Astrocyte (in vitro differentiated cells and primary cell): Measurements from ENCODE around the gene IGLON5. TPM values are rescaled to one million over a fixed set of nuclear protein-coding genes. Genes with fewer than 3 reads are reported as not detected.

ENCODE experiments used
- DNase-seq: peaks from one replicate; pipeline ENCODE4 v3.0.0-alpha.2; 2010; ENCODE audit warnings: low read depth
- FAIRE-seq: peaks from 2 replicates; lab custom pipeline; 2011; peaks lifted over from hg19 to GRCh38; lab: Jason Lieb, UNC
- H2AFZ ChIP-seq: 2 replicates; pipeline ENCODE4 v1.6.0; 2012; ENCODE audit warnings: low read depth, low read length, inconsistent platforms
- H3K27ac ChIP-seq: 2 replicates; pipeline ENCODE4 v1.5.1; 2011; ENCODE audit warnings: low read depth, low read length, inconsistent platforms
- H3K27me3 ChIP-seq: 2 replicates; pipeline ENCODE4 v1.6.0; 2011; ENCODE audit warnings: low read length, inconsistent platforms; ENCODE audit not compliant: insufficient read depth
- H3K36me3 ChIP-seq: 2 replicates; pipeline ENCODE4 v1.5.1; 2011; ENCODE audit warnings: low read length, inconsistent platforms; ENCODE audit not compliant: insufficient read depth
- H3K4me1 ChIP-seq: 2 replicates; pipeline ENCODE4 v1.5.1; 2011; ENCODE audit warnings: low read length, inconsistent platforms; ENCODE audit not compliant: insufficient read depth
- H3K4me2 ChIP-seq: 2 replicates; pipeline ENCODE4 v1.6.0; 2012; ENCODE audit warnings: low read length, inconsistent platforms
- H3K4me3 ChIP-seq: 2 replicates; pipeline ENCODE4 v1.5.1; 2011; ENCODE audit warnings: low read depth, mild to moderate bottlenecking, low read length, inconsistent platforms; ENCODE audit not compliant: insufficient read depth
- H3K79me2 ChIP-seq: 2 replicates; pipeline ENCODE4 v1.6.0; 2012; ENCODE audit warnings: mild to moderate bottlenecking, low read length, inconsistent platforms; ENCODE audit not compliant: insufficient read depth
- H3K9ac ChIP-seq: 2 replicates; pipeline ENCODE4 v1.6.0; 2012; ENCODE audit warnings: mild to moderate bottlenecking, low read length, inconsistent platforms
- H3K9me3 ChIP-seq: 2 replicates; pipeline ENCODE4 v1.5.1; 2012; ENCODE audit warnings: low read depth, mild to moderate bottlenecking, low read length, inconsistent platforms; ENCODE audit not compliant: insufficient read depth
- H4K20me1 ChIP-seq: 2 replicates; pipeline ENCODE4 v1.6.0; 2012; ENCODE audit warnings: low read length, inconsistent platforms; ENCODE audit not compliant: insufficient read depth
- H3K27ac Mint-ChIP-seq: one replicate; pipeline ENCODE4 v1.8.0; 2021; ENCODE audit warnings: mild to moderate bottlenecking, mixed read lengths; ENCODE audit not compliant: unreplicated experiment
- H3K27me3 Mint-ChIP-seq: one replicate; pipeline ENCODE4 v1.8.0; 2021; ENCODE audit warnings: low read depth, mixed read lengths; ENCODE audit not compliant: unreplicated experiment
- H3K36me3 Mint-ChIP-seq: one replicate; pipeline ENCODE4 v1.8.0; 2021; ENCODE audit warnings: low read depth, mixed read lengths; ENCODE audit not compliant: unreplicated experiment
- H3K4me1 Mint-ChIP-seq: one replicate; pipeline ENCODE4 v1.8.0; 2021; ENCODE audit warnings: low read depth, mixed read lengths; ENCODE audit not compliant: unreplicated experiment
- H3K4me3 Mint-ChIP-seq: one replicate; pipeline ENCODE4 v1.8.0; 2021; ENCODE audit warnings: mild to moderate bottlenecking, moderate library complexity, mixed read lengths; ENCODE audit not compliant: unreplicated experiment
- H3K9me3 Mint-ChIP-seq: one replicate; pipeline ENCODE4 v1.8.0; 2021; ENCODE audit warnings: mild to moderate bottlenecking, mixed read lengths; ENCODE audit not compliant: unreplicated experiment
- CTCF ChIP-seq: IDR thresholded peaks from 2 replicates; pipeline ENCODE4 v1.5.1; 2011; ENCODE audit warnings: low read depth, mild to moderate bottlenecking, inconsistent platforms, low read length, moderate library complexity; ENCODE audit not compliant: insufficient read depth
- EZH2 ChIP-seq: IDR thresholded peaks from 2 replicates; pipeline ENCODE4 v1.6.1; 2012; ENCODE audit warnings: mild to moderate bottlenecking, low read length, inconsistent platforms; ENCODE audit not compliant: insufficient read depth
- total RNA-seq: library from RNA; stranded (reverse); gene quantifications from 2 replicates; pipeline ENCODE4 v1.2.1, GENCODE V29; 2021

IGLON5 gene
- total RNA-seq, 1 donor from 2014 or later: 5.4 TPM

DNA sequence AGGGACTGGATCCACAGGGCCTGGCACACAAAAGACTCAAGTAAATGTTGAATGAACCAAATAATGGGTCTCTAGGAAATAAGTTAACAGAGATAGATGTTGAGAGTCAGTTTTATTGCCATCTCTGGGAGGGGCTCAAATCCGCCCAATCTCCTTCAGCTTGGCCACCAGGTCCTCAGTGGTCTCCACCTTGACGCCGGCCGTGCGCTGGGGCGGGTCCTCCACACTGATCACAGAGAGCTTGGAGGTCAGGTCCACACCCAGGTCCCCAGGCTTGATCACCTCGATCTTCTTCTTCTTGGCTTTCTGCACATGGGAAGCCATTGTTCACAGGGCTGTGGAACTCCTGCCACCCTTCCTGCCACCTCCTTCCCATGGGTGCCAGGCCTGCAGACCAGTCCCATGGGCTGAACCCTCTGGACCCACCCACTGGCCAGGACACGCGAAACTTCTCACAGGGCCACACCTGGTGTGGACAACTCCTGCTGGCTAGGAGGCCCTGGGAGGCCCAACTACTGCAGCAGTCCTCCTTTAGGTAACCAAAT, 33.7 kb downstream of the IGLON5 start:
- Histone ChIP-seq H3K27me3 (no peaks in the 10 kb centered on the region), H3K4me3 (no peak overlapping the region), H3K4me1 (peaks cover 2% of the 10 kb centered on the region), H3K36me3 (no peaks in the 10 kb centered on the region), H4K20me1 (no peaks in the 10 kb centered on the region), H3K9ac (no peak overlapping the region), H3K4me2 (no peak overlapping the region), H3K9me3 (no peaks in the 10 kb centered on the region), H3K27ac (no peak overlapping the region), H2AFZ (no peak overlapping the region), H3K79me2 (no peaks in the 10 kb centered on the region)
- H3K9me3 Mint-ChIP-seq: no peaks in the 10 kb centered on the region
- H3K27me3 Mint-ChIP-seq: peaks cover 17% of the 10 kb centered on the region
- DNase-seq (no peak), FAIRE-seq (no peak)
- no peaks in the 10 kb centered on the region for H3K4me1 Mint-ChIP-seq
- H3K27ac Mint-ChIP-seq: no peak overlapping the region
- H3K4me3 Mint-ChIP-seq: no peak overlapping the region
- peaks cover 17% of the 10 kb centered on the region for H3K36me3 Mint-ChIP-seq
- TF ChIP-seq CTCF: no peak
- TF ChIP-seq EZH2: no peak

DNA sequence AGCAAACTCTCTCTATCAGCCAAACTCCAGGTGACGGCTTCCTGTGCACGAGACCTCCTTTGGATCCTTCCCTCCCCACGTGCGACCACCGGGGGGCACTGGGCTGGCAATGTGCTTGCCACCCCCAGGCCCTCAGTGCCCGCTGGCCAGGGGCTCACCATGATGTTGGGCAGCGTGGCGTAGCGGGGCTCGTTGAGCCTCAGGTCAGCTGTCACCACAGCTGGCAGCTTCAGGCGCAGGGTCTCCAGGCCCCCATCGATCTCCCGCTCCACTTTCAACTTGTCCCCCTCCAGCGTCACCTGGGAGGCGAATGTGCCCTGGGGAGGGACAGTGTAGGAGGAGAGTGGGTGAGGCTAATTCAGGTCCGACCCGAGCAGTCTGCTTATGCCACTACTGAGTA, 35.3 kb downstream of the IGLON5 start:
- no peaks in the 10 kb centered on the region for H3K79me2 ChIP-seq
- Mint-ChIP-seq H3K27me3 (peaks cover 10% of the 10 kb centered on the region), H3K9me3 (no peaks in the 10 kb centered on the region), H3K36me3 (peaks cover 26% of the 10 kb centered on the region), H3K4me1 (no peaks in the 10 kb centered on the region), H3K4me3 (no peak overlapping the region), H3K27ac (no peak overlapping the region)
- H3K27me3 ChIP-seq: no peaks in the 10 kb centered on the region
- TF ChIP-seq CTCF: no peak
- no peak for TF ChIP-seq EZH2
- H3K27ac ChIP-seq: no peak overlapping the region
- no peaks in the 10 kb centered on the region for H3K4me1 ChIP-seq
- H3K4me3 ChIP-seq: no peak overlapping the region
- no peaks in the 10 kb centered on the region for H3K36me3 ChIP-seq
- H4K20me1 ChIP-seq: no peaks in the 10 kb centered on the region
- H3K9ac ChIP-seq: no peak overlapping the region
- H3K4me2 ChIP-seq: no peak overlapping the region
- DNase-seq: no peak
- no peak overlapping the region for H2AFZ ChIP-seq
- no peak for FAIRE-seq
- H3K9me3 ChIP-seq: no peaks in the 10 kb centered on the region

- Mint-ChIP-seq H3K4me1 (no peaks in the 10 kb centered on the region), H3K36me3 (peaks cover 32% of the 10 kb centered on the region), H3K4me3 (no peak overlapping the region), H3K27me3 (peaks cover 8% of the 10 kb centered on the region), H3K9me3 (no peaks in the 10 kb centered on the region), H3K27ac (no peak overlapping the region)
- Histone ChIP-seq H3K27me3 (no peaks in the 10 kb centered on the region), H3K9ac (no peak overlapping the region), H4K20me1 (no peaks in the 10 kb centered on the region), H3K79me2 (no peaks in the 10 kb centered on the region), H3K36me3 (no peaks in the 10 kb centered on the region), H3K4me1 (no peaks in the 10 kb centered on the region), H3K4me2 (no peak overlapping the region), H3K4me3 (no peak overlapping the region), H2AFZ (no peak overlapping the region), H3K27ac (no peak overlapping the region), H3K9me3 (no peaks in the 10 kb centered on the region)
- DNase-seq (no peak), FAIRE-seq (no peak)
- TF ChIP-seq EZH2: no peak
- no peak for TF ChIP-seq CTCF
Measured at GRCh38 chr19:51347209-51347928, 35.9 kb downstream of the IGLON5 start.
